ENCODE measurements around the gene HFE. TPM values are rescaled to one million over a fixed set of nuclear protein-coding genes. Genes with fewer than 3 reads are reported as not detected.
"Not testable (repeated sequence)": the region's sequence is repeated elsewhere in the genome, so short reads cannot be mapped to it uniquely, and the experiment has no call there.

Gene HFE
- total RNA-seq, 2 experiments from 2014 or later = 0.69 to 0.72 TPM

DNA sequence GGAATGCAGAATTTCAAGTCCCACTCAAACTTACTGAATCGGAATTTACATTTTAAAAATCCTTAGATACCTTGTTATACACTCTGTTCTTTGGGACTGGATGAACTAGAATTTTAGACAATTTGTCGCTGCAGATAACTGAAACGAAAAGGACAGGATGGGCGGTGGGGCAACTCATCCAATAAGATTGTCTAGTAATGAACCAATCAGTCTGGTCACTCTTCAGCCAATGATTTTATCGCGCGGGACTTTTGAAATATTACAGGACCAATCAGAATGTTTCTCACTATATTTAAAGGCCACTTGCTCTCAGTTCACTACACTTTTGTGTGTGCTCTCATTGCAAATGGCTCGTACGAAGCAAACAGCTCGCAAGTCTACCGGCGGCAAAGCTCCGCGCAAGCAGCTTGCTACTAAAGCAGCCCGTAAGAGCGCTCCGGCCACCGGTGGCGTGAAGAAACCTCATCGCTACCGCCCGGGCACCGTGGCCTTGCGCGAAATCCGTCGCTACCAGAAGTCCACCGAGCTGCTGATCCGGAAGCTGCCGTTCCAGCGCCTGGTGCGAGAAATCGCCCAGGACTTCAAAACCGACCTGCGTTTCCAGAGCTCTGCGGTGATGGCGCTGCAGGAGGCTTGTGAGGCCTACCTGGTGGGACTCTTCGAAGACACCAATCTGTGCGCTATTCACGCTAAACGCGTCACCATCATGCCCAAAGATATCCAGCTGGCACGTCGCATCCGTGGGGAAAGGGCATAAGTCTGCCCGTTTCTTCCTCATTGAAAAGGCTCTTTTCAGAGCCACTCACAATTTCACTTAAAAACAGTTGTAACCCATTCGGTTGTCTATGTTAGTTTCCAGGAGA, 41.9 kb upstream of the HFE start:
- TF ChIP-seq EZH2phosphoT487 (IDR thresholded peaks at IDR 0.05; ENCODE audit: borderline replicate concordance, low read depth, low read length) = no peak
- TF ChIP-seq, protein P1, sequence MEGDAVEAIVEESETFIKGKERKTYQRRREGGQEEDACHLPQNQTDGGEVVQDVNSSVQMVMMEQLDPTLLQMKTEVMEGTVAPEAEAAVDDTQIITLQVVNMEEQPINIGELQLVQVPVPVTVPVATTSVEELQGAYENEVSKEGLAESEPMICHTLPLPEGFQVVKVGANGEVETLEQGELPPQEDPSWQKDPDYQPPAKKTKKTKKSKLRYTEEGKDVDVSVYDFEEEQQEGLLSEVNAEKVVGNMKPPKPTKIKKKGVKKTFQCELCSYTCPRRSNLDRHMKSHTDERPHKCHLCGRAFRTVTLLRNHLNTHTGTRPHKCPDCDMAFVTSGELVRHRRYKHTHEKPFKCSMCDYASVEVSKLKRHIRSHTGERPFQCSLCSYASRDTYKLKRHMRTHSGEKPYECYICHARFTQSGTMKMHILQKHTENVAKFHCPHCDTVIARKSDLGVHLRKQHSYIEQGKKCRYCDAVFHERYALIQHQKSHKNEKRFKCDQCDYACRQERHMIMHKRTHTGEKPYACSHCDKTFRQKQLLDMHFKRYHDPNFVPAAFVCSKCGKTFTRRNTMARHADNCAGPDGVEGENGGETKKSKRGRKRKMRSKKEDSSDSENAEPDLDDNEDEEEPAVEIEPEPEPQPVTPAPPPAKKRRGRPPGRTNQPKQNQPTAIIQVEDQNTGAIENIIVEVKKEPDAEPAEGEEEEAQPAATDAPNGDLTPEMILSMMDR (conservative IDR thresholded peaks at IDR 0.05; ENCODE audit: low read length) = peak; percentile 54
- peak overlapping the region; percentile 85 for H3K4me2 ChIP-seq (ENCODE audit: low read length)
- H3K36me3 ChIP-seq (ENCODE audit: insufficient read depth, low read length) = no peaks in the 10 kb centered on the region
- no peaks in the 10 kb centered on the region for H4K20me1 ChIP-seq (ENCODE audit: insufficient read depth, low read length)
- H3K4me1 ChIP-seq (ENCODE audit: insufficient read depth, low read length, poor library complexity, severe bottlenecking) = peaks cover 66% of the 10 kb centered on the region
- no peaks in the 10 kb centered on the region for H3K79me2 ChIP-seq (ENCODE audit: insufficient read depth, low read depth, low read length)
- TSS peak; percentile 99 for BruUV-seq (replicated peaks)
- H2AFZ ChIP-seq (ENCODE audit: low read length) = no peak overlapping the region
- DNase-seq (ENCODE audit: low spot score) = peak; percentile 97
- intact Hi-C loops (cut with micrococcal nuclease; ENCODE audit: unreplicated experiment) = loop anchor here (5.0 kb wide), 1 partner anchor 1847 kb away; a partner anchor contains a TSS
- ChIA-PET CTCF (ENCODE audit: unreplicated experiment) (interaction anchor here (0.6 kb wide), 1 partner anchor 112 kb away, joined by 3 read pairs; no protein-coding TSS in a partner anchor), POLR2A (interaction anchor here (0.6 to 16.1 kb wide), 35 partner anchors 8 to 1848 kb away, joined by 3 to 793 read pairs (median 5); a partner anchor contains a TSS)
- no peaks in the 10 kb centered on the region for H3K9me2 ChIP-seq (ENCODE audit: insufficient read depth, low read length)
- H3K4me3 ChIP-seq (ENCODE audit: low read depth, low read length, poor library complexity, severe bottlenecking) = peak overlapping the region; percentile 67
- no peaks in the 10 kb centered on the region for H3K9me3 ChIP-seq (ENCODE audit: low read length)
- H3K27ac ChIP-seq (ENCODE audit: low read depth, low read length, poor library complexity, severe bottlenecking) = peak overlapping the region; percentile 99

DNA sequence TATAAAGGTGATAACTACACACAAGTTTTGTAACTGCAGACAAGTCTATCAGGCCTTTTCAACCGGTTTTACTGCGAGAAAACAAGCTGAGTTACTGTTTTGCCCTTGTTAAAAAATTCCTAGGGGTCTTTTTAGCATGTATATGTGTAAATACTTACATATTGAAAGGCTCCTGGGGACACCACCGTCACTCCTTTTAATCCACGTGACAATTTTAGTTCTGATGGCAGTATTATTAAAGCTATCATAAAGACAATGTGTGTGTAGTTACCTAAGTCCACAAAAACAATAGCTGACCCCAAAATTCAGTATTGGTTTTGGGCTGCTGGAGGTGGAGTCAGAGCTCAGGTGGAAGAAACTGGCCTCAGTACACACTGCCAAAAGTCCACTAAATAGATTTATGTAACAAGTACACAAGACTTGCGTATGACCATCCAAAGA, 41.3 kb upstream of the HFE start:
- intact Hi-C loops (cut with micrococcal nuclease; ENCODE audit: unreplicated experiment) = loop anchor here (1.0 to 5.0 kb wide), 2 partner anchors 9 to 1846 kb away; a partner anchor contains a TSS
- H3K9me2 ChIP-seq (ENCODE audit: insufficient read depth, low read length) = no peaks in the 10 kb centered on the region
- peak overlapping the region; percentile 79 for H3K4me2 ChIP-seq (ENCODE audit: low read length)
- no peak overlapping the region for H2AFZ ChIP-seq (ENCODE audit: low read length)
- no peaks in the 10 kb centered on the region for H4K20me1 ChIP-seq (ENCODE audit: insufficient read depth, low read length)
- H3K4me1 ChIP-seq (ENCODE audit: insufficient read depth, low read length, poor library complexity, severe bottlenecking) = peaks cover 61% of the 10 kb centered on the region
- no peaks in the 10 kb centered on the region for H3K79me2 ChIP-seq (ENCODE audit: insufficient read depth, low read depth, low read length)
- ChIA-PET CTCF (ENCODE audit: unreplicated experiment) (interaction anchor here (0.6 kb wide), 1 partner anchor 111 kb away, joined by 3 read pairs; no protein-coding TSS in a partner anchor), POLR2A (interaction anchor here (0.6 to 16.1 kb wide), 36 partner anchors 8 to 1848 kb away, joined by 3 to 793 read pairs (median 5); a partner anchor contains a TSS)
- DNase-seq (ENCODE audit: low spot score) = peak; percentile 84
- peak overlapping the region; percentile 67 for H3K4me3 ChIP-seq (ENCODE audit: low read depth, low read length, poor library complexity, severe bottlenecking)
- no peak for TF ChIP-seq EZH2phosphoT487 (IDR thresholded peaks at IDR 0.05; ENCODE audit: borderline replicate concordance, low read depth, low read length)
- TF ChIP-seq, protein P1 (conservative IDR thresholded peaks at IDR 0.05; ENCODE audit: low read length) = 0 out of 2 replicates have a peak, but pooled peaks have one; percentile 7
- H3K27ac ChIP-seq (ENCODE audit: low read depth, low read length, poor library complexity, severe bottlenecking) = peak overlapping the region; percentile 99
- no peaks in the 10 kb centered on the region for H3K9me3 ChIP-seq (ENCODE audit: low read length)
- H3K36me3 ChIP-seq (ENCODE audit: insufficient read depth, low read length) = no peaks in the 10 kb centered on the region
- no TSS peak for BruUV-seq (replicated peaks)

DNA sequence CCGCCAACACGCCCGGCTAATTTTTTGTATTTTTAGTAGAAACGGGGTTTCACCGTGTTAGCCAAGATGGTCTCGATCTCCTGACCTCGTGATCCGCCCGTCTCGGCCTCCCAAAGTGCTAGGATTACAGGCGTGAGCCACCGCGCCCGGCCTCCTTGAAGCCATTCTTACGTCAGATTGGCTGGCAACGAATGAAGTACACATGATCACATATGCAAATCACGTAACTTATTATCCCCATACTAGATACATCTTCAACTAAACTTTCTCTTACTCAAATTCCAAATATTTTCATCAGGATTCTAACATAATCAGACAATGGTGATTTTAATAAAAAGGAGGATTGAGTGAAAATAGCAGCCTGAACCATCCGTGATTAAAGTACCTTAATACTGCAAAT, 39.9 kb upstream of the HFE start:
- H2AFZ ChIP-seq (ENCODE audit: low read length); H3K9me2 ChIP-seq (ENCODE audit: insufficient read depth, low read length); H3K36me3 ChIP-seq (ENCODE audit: insufficient read depth, low read length); H3K4me3 ChIP-seq (ENCODE audit: low read depth, low read length, poor library complexity, severe bottlenecking); CTCF ChIA-PET (ENCODE audit: unreplicated experiment); H3K79me2 ChIP-seq (ENCODE audit: insufficient read depth, low read depth, low read length); BruUV-seq (replicated peaks); H3K9me3 ChIP-seq (ENCODE audit: low read length); H4K20me1 ChIP-seq (ENCODE audit: insufficient read depth, low read length): not testable (repeated sequence)
- POLR2A ChIA-PET = interaction anchor here (0.6 to 16.1 kb wide), 8 partner anchors 10 to 1825 kb away, joined by 3 to 793 read pairs (median 6); a partner anchor contains a TSS
- Histone ChIP-seq H3K27ac (ENCODE audit: low read depth, low read length, poor library complexity, severe bottlenecking) (peak overlapping the region; percentile 99), H3K4me2 (ENCODE audit: low read length) (0 out of 2 replicates have a peak overlapping the region, but pooled peaks have one; percentile 9), H3K4me1 (ENCODE audit: insufficient read depth, low read length, poor library complexity, severe bottlenecking) (peaks cover 60% of the 10 kb centered on the region)
- peak; percentile 14 for DNase-seq (ENCODE audit: low spot score)
- intact Hi-C loops (cut with micrococcal nuclease; ENCODE audit: unreplicated experiment) = loop anchor here (5.0 kb wide), 1 partner anchor 1845 kb away; a partner anchor contains a TSS

Data from OCI-LY7 (cell line).